GM19240 (cell line): ENCODE measurements around the gene ERICH3.
"Not testable (repeated sequence)": the region's sequence is repeated elsewhere in the genome, so short reads cannot be mapped to it uniquely, and the experiment has no call there.

Source experiments
- DNase-seq: peaks from one replicate; pipeline ENCODE4 v3.0.0; 2011; ENCODE audit warnings: low spot score; ENCODE audit not compliant: insufficient read length

The ERICH3 gene

DNA sequence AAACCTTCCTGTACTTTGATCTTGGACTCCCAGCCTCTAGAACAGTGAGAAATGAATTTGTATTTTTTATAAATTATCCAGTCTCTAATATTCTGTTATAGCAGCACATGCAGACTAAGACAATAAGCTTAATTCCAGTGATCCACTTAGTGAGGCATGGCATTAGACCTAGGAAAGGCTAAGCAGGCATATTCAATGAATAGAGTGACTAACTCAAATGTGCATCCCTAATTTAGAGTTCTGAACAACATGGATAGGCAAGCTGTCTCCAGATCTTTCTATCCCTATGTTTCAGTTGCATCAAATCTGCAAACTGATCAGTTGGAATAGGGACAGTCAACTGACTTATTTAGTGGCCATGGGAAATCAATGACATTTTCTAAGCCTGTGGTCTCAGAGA, 4.3 kb upstream of the ERICH3 start:
- no peak for DNase-seq

GRCh38 chr1:74674278-74675048, 871 bp upstream of the ERICH3 start:
- no peak for DNase-seq

- DNase-seq = not testable (repeated sequence)
Observed at GRCh38 chr1:74670866-74671265, 2.7 kb downstream of the ERICH3 start.

DNA sequence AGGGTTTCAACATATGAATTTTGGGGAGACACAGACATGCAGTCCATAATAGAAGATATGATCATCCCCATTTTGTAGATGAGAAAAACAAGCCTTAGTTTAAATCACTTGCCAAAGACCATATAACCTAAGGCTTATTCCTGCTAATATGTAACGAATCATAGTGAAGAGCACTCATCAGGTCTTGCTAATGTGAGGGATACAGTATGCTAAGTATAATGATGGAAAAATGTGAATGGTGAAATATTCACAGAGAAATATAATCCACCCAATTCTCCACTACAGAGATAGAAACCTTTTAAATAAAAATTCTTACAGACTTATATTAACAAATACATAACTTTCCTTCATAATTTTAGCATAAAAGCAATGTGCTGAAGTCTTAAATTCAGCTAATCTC, 18.9 kb downstream of the ERICH3 start:
- DNase-seq = no peak

- peak; percentile 7 for DNase-seq
Observed at GRCh38 chr1:74652711-74653139, 20.9 kb downstream of the ERICH3 start.

GRCh38 chr1:74650561-74650960, 23.0 kb downstream of the ERICH3 start:
- no peak for DNase-seq

DNA sequence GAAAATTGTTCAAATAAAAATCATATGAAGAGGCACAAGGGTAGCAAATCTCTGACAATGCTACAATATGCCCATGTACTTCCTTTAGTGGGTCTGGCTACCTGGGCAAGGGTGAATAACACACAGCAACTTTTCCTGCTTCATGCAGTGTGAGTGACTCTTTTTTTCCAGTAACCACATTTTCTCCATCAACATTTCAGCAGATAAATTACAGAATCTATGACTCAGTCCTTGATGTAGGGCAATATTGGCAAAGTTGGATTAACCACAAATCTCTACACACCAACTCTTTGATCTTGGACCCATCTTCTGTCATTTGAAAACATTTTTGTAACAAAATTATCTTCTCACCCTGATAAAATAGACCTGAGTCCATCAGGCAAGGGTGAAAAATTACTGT, 31.7 kb downstream of the ERICH3 start:
- no peak for DNase-seq

DNA sequence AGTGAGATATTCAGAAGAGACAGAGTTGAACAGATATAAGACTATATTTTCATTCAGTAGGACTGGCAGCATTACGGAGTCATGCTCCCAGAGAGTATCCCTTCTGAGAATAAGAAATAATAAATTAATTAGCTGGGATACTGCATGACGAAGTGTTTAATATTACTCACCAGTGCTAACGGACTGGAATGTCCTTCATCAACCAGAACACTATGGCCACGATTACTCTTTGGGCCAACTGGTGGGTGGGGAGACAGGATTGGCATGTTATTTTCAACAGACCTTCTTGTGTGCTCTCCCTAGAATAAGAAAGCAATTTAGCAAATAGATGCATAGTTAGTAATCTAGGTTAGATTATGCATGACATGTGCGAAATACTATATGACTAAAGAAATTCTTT, 32.4 kb downstream of the ERICH3 start:
- no peak for DNase-seq

DNA sequence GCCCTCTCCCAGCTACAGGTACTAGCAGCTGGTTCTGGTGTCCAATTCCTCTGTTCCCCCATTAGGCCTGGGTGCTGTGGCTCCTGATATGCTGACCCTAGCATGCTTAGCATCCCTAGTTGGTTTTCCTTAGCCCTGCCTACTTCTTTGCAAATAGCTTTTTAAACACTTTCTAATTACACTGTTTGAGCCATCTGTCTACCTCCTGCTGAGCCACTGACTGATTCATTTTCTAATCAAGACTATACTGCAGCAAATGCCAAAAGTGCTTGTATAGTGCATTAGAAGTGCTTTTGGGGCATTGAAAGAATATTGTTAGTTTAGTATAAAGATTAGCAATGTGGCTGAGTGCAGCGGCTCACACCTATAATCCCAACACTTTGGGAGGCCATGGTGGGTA, 36.3 kb downstream of the ERICH3 start:
- no peak for DNase-seq

DNA sequence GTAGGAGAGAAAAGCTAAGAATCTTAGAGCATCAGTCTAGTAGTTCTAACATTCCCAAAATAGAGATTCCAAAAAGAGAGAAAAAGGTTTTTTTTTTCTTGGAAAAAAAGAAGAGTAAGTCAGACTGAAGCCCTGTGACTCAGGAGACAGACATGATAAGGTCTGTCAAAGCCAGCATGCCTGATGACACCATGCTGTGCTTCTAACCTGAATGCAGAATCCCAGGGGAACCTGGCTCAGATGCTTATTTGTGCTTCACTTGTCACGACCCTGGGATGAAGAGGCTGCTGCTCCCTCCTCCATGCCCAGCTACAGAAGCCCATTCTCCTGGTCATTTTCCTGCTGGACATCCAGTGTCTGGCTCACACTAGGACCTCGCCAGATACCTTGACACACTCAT, 44.3 kb downstream of the ERICH3 start:
- no peak for DNase-seq

- no peak for DNase-seq
Observed at GRCh38 chr1:74623716-74624115, 49.9 kb downstream of the ERICH3 start.

DNA sequence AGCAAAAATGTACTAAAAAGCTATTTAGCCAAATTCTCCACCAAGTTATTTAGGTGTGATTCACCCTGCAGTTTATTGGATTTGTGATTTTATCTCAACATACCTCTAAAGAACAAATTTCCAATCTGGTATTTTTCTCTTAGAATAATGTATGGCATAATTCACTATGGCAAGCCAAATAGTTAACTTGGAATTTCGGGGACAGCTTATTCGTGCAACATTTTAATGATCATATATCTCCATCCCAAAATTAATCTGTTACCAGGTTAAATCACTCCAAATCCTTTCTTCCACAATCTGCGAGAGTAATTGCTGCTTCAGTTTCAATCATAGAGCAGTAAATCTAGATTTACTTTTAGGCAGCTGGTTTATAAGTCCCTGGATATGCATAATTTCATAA, 53.4 kb downstream of the ERICH3 start:
- no peak for DNase-seq

DNA sequence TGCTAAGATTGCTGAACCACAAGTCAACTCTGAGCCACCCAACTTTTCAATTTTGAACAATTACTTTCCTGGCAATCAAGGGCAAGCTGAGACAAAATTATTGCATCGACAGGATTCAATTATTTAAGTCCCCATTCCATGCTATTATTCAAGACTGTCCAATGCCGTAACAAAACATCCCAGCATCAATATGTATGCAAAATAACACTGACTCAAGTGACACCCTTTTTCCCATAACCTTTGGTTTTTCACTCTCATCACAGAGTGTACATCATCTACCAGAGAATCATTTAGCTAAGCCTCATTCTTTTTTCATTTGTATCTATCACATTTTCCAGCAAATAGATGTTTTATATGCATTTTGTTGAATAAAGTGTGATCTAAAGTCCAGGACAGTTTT, 54.6 kb downstream of the ERICH3 start:
- no peak for DNase-seq

DNA sequence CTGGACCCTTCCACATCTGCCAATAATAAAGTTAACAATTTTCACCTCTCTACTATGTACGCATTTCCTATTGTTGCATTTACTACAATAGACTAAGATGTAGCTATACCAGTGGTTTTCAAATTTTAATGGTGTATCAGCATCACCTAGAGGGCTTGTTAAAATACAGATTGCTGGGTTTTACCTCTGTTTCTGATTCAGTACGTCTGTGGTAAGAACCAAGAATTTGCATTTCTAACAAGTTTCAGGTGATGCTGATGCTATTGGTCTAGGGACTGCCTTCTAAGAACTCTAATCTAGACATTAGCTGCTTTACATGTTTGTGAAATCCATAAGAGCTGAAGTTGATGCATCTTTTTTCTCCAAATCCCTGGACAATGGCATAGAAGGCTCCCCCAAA, 59.7 kb downstream of the ERICH3 start:
- no peak for DNase-seq

- no peak for DNase-seq
Observed at GRCh38 chr1:74611887-74612286, 61.7 kb downstream of the ERICH3 start.

- DNase-seq = no peak
Observed at GRCh38 chr1:74610961-74611360, 62.6 kb downstream of the ERICH3 start.

GRCh38 chr1:74609810-74610371, 63.7 kb downstream of the ERICH3 start:
- DNase-seq = no peak

GRCh38 chr1:74596717-74597116, 76.9 kb downstream of the ERICH3 start:
- no peak for DNase-seq

DNA sequence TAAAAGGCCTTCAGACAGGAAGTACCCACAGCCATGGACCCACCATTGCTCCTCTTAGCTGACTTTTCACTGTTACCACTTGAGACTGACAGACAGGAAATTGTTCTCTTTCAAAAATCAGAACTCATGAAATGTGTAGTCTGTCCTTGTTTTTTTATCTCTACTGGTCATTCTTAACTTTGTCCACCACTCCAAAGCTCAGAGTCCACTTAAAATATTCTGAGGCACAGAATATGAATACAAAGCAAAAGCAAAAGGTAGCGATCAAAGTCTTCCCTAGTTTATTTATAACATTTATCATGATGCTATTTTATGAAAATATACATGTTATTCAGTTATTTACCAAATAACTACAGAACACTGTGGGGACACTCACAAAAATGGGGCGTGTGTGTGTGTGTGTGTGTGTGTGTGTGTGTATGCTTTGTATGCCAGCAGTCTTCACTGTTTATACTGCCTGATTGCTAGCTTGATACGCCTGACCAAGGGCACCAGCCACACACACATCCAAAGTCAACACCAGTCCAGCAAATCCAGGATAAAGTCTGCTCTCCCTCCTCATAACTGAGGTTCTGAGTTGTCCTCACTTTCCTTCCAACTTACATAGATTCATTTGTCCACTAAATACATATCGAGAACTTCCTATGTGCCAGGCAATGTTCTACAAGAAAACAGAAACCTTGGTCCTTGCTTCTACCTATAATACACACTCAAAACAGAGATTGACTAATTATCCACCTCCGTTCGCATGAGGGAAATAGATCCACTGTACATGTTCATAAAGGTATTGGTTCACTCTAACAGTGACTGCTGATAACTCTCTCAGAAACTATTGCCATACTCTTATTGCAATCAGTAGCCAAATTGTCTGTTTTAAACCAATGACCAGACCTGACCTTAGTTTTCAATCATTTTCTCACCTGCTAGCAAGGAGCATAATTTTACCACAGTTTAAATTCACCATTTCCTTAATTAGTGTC, 79.4 kb downstream of the ERICH3 start:
- DNase-seq = no peak

DNA sequence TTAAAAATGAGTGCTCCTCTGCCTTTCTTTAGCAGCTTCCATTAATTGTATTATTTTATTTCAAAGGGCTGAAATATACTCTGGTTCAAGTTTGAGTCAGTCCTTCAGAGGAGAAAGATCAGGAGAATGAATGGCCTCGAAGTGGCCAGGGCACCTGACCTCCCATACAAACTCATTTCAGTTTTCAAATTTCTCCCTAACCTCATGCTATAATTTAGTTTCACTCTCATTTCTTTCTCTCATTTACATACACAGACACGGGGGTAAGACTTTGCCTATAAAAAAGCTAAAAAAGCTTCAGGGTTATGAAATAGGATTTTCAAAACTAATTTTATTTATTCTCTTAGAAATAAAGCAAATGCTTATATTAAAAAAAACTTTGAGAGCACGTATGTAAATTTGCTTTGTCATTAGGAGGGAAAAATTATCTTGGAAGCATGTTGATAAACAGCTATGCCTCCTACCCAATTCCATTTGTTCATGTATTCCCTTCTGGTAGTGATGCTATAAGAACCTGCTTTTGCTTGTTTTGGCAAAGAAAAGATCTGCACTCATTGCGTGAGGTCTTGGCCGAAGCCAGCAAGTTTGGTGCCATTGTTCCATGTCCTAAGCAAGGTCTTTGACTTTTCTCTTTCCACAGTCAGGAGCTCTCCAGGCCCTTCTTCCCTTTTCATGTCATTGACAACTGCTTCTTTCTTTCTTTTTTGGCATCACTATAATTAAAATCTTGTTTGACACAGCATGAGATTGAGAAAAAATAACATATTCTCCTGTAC, 80.8 kb downstream of the ERICH3 start:
- no peak for DNase-seq

DNA sequence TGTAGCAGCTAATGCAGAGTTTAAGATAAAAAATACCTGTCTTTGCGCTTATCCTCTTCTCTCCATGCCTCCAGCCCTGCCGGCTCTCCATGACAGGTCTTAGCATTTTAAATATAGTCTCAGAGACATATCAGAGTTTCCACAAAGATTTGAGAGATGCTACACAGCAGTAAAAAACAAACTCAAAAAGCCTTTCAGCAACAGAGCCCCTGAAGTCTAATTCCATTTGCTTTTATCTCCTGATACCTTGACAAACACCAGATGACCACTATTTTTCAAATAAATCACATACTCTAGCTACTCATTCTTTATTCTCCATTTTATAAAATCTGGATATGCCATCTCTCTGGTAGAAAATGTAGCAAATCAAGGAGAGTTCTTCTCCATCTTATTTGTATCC, 81.6 kb downstream of the ERICH3 start:
- DNase-seq = no peak
